ENCODE measurements around the gene RMP24.

Gene RMP24

GRCh38 chr18:35927430-35927829, 45.0 kb upstream of the RMP24 start:
- no peak overlapping the region for H3K9ac ChIP-seq (ENCODE audit: low read depth, low read length)
- BruUV-seq (replicated peaks): no TSS peak
- no peak overlapping the region for H4K5ac ChIP-seq (ENCODE audit: low read depth, low read length)
- ChIA-PET CTCF (no interaction called here), POLR2A (ENCODE audit: unreplicated experiment) (no interaction called here)
- in situ Hi-C loops (cut with MboI; ENCODE audit: low sequenced_read_pairs) (no loop called here), intact Hi-C loops (cut with micrococcal nuclease) (no loop called here), dilution Hi-C loops (cut with HindIII; ENCODE audit: low sequenced_read_pairs, unreplicated experiment) (no loop called here)
- no peak overlapping the region for H3K14ac ChIP-seq (replicated peaks; ENCODE audit: low read depth, low read length)
- H3K56ac ChIP-seq (ENCODE audit: extremely low read depth, insufficient read depth, low read length): no peak overlapping the region
- no peak overlapping the region for H3K23ac ChIP-seq (ENCODE audit: low read depth, low read length)
- no peak overlapping the region for H2AFZ ChIP-seq (replicated peaks; ENCODE audit: low read length, poor library complexity)
- no peaks in the 10 kb centered on the region for H3K9me1 ChIP-seq (ENCODE audit: insufficient read depth, low read length)
- H2BK20ac ChIP-seq (ENCODE audit: low read depth, low read length): no peak overlapping the region
- DNase-seq: no peak
- H3K36me3 ChIP-seq (ENCODE audit: control insufficient read depth, insufficient read depth, low read length): no peaks in the 10 kb centered on the region
- no peak overlapping the region for H2BK5ac ChIP-seq (ENCODE audit: low read depth, low read length, poor library complexity, severe bottlenecking)
- no peak overlapping the region for H3K27ac ChIP-seq (ENCODE audit: insufficient read depth, low read length)
- H3K4me3 ChIP-seq (ENCODE audit: insufficient read depth, low read depth, low read length): no peak overlapping the region
- no peaks in the 10 kb centered on the region for H4K20me1 ChIP-seq (ENCODE audit: insufficient read depth, low read length)
- no peak overlapping the region for H2BK120ac ChIP-seq (ENCODE audit: low read depth, low read length)
- H3K79me1 ChIP-seq (ENCODE audit: low read depth in 1 of 2, low read length in 2 of 2): no peaks in the 10 kb centered on the region
- no peaks in the 10 kb centered on the region for H3K9me3 ChIP-seq (ENCODE audit: control insufficient read depth, insufficient read depth, low read length)
- no peak overlapping the region for H2BK15ac ChIP-seq (ENCODE audit: low read depth, low read length)
- no peak overlapping the region for H3K4ac ChIP-seq (ENCODE audit: low read depth, low read length)
- peaks cover 13% of the 10 kb centered on the region for H3K27me3 ChIP-seq (ENCODE audit: control insufficient read depth, insufficient read depth, low read length)
- H2AK9ac ChIP-seq (replicated peaks; ENCODE audit: low read depth, low read length, poor library complexity): no peak overlapping the region
- H3K18ac ChIP-seq (ENCODE audit: low read depth, low read length): no peak overlapping the region
- no peak overlapping the region for H4K91ac ChIP-seq (ENCODE audit: insufficient read depth, low read depth, low read length)
- no peak overlapping the region for H4K8ac ChIP-seq (ENCODE audit: low read depth in 2 of 2, low read length in 2 of 2)
- TF ChIP-seq POLR2A (IDR thresholded peaks at IDR 0.05; ENCODE audit: low read depth, low read length) (no peak), MAZ (IDR thresholded peaks at IDR 0.05; ENCODE audit: borderline replicate concordance, low read depth, low read length) (no peak), NFE2L2 (IDR thresholded peaks at IDR 0.05; ENCODE audit: low read depth, low read length) (no peak), RAD21 (IDR thresholded peaks at IDR 0.05; ENCODE audit: low read length) (no peak), MXI1 (IDR thresholded peaks at IDR 0.05; ENCODE audit: borderline replicate concordance, low read depth, low read length) (no peak), SMC3 (IDR thresholded peaks at IDR 0.05; ENCODE audit: low read depth, low read length) (no peak), RFX5 (IDR thresholded peaks at IDR 0.05; ENCODE audit: low read depth, low read length) (no peak), CHD1 (IDR thresholded peaks at IDR 0.05; ENCODE audit: low read depth, low read length) (no peak), FOS (IDR thresholded peaks at IDR 0.05; ENCODE audit: low read depth, low read length) (no peak), ELK1 (IDR thresholded peaks at IDR 0.05; ENCODE audit: borderline replicate concordance, low read depth, low read length) (no peak), RCOR1 (IDR thresholded peaks at IDR 0.05; ENCODE audit: insufficient replicate concordance, low read length) (no peak), MAFK (IDR thresholded peaks at IDR 0.05; ENCODE audit: low read depth, low read length) (no peak), BHLHE40 (IDR thresholded peaks at IDR 0.05; ENCODE audit: low read depth, low read length) (no peak), CEBPB (IDR thresholded peaks at IDR 0.05; ENCODE audit: low read depth, low read length) (no peak)
- TF ChIP-seq, protein P1, sequence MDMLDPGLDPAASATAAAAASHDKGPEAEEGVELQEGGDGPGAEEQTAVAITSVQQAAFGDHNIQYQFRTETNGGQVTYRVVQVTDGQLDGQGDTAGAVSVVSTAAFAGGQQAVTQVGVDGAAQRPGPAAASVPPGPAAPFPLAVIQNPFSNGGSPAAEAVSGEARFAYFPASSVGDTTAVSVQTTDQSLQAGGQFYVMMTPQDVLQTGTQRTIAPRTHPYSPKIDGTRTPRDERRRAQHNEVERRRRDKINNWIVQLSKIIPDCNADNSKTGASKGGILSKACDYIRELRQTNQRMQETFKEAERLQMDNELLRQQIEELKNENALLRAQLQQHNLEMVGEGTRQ (IDR thresholded peaks at IDR 0.05; ENCODE audit: low read depth, low read length): no peak
- TF ChIP-seq, protein P2, sequence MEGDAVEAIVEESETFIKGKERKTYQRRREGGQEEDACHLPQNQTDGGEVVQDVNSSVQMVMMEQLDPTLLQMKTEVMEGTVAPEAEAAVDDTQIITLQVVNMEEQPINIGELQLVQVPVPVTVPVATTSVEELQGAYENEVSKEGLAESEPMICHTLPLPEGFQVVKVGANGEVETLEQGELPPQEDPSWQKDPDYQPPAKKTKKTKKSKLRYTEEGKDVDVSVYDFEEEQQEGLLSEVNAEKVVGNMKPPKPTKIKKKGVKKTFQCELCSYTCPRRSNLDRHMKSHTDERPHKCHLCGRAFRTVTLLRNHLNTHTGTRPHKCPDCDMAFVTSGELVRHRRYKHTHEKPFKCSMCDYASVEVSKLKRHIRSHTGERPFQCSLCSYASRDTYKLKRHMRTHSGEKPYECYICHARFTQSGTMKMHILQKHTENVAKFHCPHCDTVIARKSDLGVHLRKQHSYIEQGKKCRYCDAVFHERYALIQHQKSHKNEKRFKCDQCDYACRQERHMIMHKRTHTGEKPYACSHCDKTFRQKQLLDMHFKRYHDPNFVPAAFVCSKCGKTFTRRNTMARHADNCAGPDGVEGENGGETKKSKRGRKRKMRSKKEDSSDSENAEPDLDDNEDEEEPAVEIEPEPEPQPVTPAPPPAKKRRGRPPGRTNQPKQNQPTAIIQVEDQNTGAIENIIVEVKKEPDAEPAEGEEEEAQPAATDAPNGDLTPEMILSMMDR (conservative IDR thresholded peaks at IDR 0.05; ENCODE audit: low read depth, low read length): no peak
- no peak overlapping the region for H3K4me2 ChIP-seq (ENCODE audit: low read depth, low read length)
- no peaks in the 10 kb centered on the region for H3K4me1 ChIP-seq (ENCODE audit: control insufficient read depth, insufficient read depth, low read length)
- no peak overlapping the region for H2AK5ac ChIP-seq (ENCODE audit: low read depth, low read length)
- no CpG with 5 or more reads among the region's 3 CpGs for WGBS, 2 experiments (ENCODE audit: extremely low coverage in 2 of 2, insufficient read length in 1 of 2)
- ATAC-seq (ENCODE audit: low read depth): no peak

All from IMR-90 (cell line).